GM12801 (cell line): ENCODE measurements around the gene TLR2.

ENCODE experiments used
- CTCF ChIP-seq: IDR thresholded peaks from one replicate; pipeline ENCODE4 v1.5.1; 2011; ENCODE audit warnings: control low read depth; ENCODE audit not compliant: insufficient read length; ENCODE audit errors: extremely low read depth

Gene TLR2

GRCh38 chr4:153661908-153662307 lies 22.2 kb upstream of the TLR2 start:
- no peak for TF ChIP-seq CTCF

GRCh38 chr4:153663667-153664066 lies 20.4 kb upstream of the TLR2 start:
- TF ChIP-seq CTCF, result no peak

- TF ChIP-seq CTCF, result no peak
Observed at GRCh38 chr4:153668647-153669046, 15.4 kb upstream of the TLR2 start.

GRCh38 chr4:153669838-153670237 lies 14.2 kb upstream of the TLR2 start:
- TF ChIP-seq CTCF, result no peak

- no peak for TF ChIP-seq CTCF
Observed at GRCh38 chr4:153676486-153676885, 7.6 kb upstream of the TLR2 start.

- TF ChIP-seq CTCF, result no peak
Observed at GRCh38 chr4:153676984-153677383, 7.1 kb upstream of the TLR2 start.

- TF ChIP-seq CTCF, result no peak
Observed at GRCh38 chr4:153679486-153679885, 4.6 kb upstream of the TLR2 start.

- no peak for TF ChIP-seq CTCF
Observed at GRCh38 chr4:153683763-153684181, 308 bp upstream of the TLR2 start.
